GM12874 (cell line): Measurements from ENCODE around the gene PAWR.

Experiments
- CTCF ChIP-seq: IDR thresholded peaks from 2 replicates; pipeline ENCODE4 v1.5.1; 2011; ENCODE audit warnings: low read depth, mild to moderate bottlenecking, control low read depth, low read length, moderate library complexity; ENCODE audit not compliant: insufficient read depth

The PAWR gene

GRCh38 chr12:79710707-79711483, 20.1 kb upstream of the PAWR start:
- no peak for TF ChIP-seq CTCF

GRCh38 chr12:79707830-79708229, 17.1 kb upstream of the PAWR start:
- no peak for TF ChIP-seq CTCF

- no peak for TF ChIP-seq CTCF
Measured at GRCh38 chr12:79706676-79707075, 15.9 kb upstream of the PAWR start.

GRCh38 chr12:79706156-79706555, 15.4 kb upstream of the PAWR start:
- TF ChIP-seq CTCF, result no peak

GRCh38 chr12:79698966-79699365, 8.2 kb upstream of the PAWR start:
- TF ChIP-seq CTCF, result no peak

- no peak for TF ChIP-seq CTCF
Measured at GRCh38 chr12:79696416-79696815, 5.7 kb upstream of the PAWR start.

GRCh38 chr12:79692860-79693577, 2.3 kb upstream of the PAWR start:
- TF ChIP-seq CTCF, result no peak
